Renal cortical epithelial cell (primary cell): Measurements from ENCODE around the gene RASAL2. TPM values are rescaled to one million over a fixed set of nuclear protein-coding genes. Genes with fewer than 3 reads are reported as not detected.
"Not testable (repeated sequence)": the region's sequence is repeated elsewhere in the genome, so short reads cannot be mapped to it uniquely, and the experiment has no call there.

Experiments
- DNase-seq: peaks from one replicate; pipeline ENCODE4 v3.0.0-alpha.2; 2011; ENCODE audit warnings: low read depth
- total RNA-seq: library from RNA; depleted of rRNA; stranded (reverse); fragments of >200 nt; gene quantifications from 2 replicates; pipeline ENCODE4 v1.2.3, GENCODE V29; 2014

The RASAL2 gene
- total RNA-seq, 1 donor from 2014 or later: 28.6 TPM

- no peak for DNase-seq
Observed at GRCh38 chr1:178232949-178233348, 139.0 kb downstream of the RASAL2 start.

- DNase-seq: no peak
Observed at GRCh38 chr1:178237121-178237520, 143.2 kb downstream of the RASAL2 start.

DNA sequence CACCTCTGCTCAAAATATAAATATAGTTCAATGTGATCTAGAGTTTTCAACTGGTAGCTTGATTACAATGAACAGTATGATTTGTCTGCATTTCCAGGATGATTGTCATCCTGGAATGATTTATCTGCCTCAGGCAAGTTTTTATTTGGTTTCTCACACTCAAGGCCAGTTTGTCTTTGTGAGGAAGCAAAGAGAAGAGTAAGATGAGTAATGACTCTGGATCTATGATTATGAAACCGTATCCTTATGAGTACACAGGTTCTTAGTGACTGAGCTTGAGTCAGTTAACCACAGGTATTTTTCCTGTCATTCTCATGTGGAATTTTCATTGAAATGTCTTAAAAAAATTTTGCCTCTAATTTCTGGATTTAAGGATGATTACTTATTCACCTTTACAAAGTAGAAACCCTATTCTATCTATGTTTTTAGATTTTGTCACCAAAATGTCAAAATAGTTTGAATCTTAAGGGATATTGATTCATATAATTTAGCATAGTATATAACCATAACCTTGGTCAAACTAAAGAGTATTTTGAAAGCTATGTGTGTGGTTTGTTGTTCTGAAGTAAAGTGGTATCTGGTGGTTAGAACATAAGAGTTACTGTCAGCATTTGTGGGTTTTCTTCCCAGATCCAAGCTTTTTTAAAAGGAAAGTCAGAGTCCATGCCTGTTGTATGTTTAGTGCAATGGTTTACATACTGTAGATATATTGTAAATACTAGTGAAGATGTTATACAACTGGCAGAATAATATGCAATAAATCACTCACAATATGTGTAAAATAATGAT lies 145.0 kb downstream of the RASAL2 start:
- DNase-seq: peak; percentile 100

DNA sequence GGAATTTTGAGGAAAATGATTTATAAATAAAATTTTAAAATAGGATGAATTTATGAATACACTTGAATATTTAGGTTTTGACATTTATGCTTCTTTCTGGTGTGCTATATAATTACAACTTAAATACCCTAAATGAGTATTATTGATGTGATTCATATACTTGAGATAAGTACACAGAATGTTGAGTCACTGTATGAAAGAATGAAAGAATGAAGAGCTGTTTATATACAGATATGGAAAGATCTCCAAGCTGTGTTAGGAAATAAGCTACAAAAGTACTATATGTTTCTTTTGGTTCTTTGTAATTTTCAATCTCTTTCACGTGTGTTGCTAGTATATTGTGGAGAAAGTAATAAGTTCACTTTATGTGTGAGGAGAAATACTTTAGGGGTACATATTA lies 147.2 kb downstream of the RASAL2 start:
- DNase-seq: peak; percentile 49

- DNase-seq: no peak
Observed at GRCh38 chr1:178241837-178242236, 147.9 kb downstream of the RASAL2 start.

DNA sequence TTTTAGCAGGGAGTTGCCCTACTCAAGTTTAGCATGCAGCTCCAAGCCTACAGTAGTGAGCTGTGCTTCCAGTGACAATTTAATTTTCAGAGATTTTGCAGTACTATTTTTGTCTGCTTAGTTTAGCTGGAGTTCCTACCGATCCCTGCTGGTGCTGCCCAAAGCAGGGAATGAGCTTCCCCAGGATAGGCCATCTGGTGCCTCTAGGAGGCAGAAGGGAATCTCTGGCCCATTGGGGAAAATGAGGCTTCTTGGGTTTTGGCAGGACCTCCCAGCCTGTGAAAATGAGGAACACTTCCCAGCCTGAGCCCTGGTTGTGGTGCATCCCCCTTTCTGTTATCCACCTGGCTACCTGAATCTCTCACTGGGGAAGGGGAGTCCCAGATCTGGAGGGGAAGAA lies 149.2 kb downstream of the RASAL2 start:
- DNase-seq: no peak

DNA sequence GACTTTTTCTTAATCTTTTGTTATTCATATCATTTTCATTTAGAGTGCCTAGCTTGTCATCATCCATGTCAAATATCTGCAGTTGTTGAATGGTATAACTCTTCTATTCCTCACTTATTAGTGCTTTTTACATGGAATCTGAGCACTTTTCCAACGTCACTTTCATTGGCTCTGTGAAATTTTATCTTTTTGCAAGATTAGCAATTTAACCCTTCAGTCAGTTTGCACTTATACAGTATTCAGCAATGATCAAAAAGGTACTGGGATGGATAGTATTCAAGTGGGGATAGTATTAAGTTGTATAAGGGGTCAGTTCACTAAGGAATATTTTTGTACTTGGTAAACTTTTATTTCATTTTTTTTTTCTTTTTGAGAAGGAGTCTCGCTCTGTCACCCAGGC lies 150.0 kb downstream of the RASAL2 start:
- DNase-seq: no peak

DNA sequence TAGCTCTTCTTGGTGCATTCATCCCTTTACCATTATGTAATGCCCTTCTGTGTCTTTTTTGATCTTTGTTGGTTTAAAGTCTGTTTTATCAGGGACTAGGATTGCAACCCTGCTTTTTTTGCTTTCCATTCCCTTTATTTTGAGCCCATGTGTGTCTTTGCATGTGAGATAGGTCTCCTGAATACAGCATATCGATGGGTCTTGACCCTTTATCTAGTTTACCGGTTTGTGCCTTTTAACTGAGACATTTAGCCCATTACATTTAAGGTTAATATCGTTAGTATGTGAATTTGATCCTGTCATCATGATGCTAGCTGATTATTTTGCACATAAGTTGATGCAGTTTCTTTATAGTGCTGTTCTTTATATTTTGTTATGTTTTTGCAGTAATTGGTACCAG lies 154.4 kb downstream of the RASAL2 start:
- DNase-seq: not testable (repeated sequence)

GRCh38 chr1:178253581-178253980 lies 159.7 kb downstream of the RASAL2 start:
- DNase-seq: not testable (repeated sequence)

GRCh38 chr1:178254433-178254832 lies 160.5 kb downstream of the RASAL2 start:
- no peak for DNase-seq

GRCh38 chr1:178258536-178258935 lies 164.6 kb downstream of the RASAL2 start:
- no peak for DNase-seq

DNA sequence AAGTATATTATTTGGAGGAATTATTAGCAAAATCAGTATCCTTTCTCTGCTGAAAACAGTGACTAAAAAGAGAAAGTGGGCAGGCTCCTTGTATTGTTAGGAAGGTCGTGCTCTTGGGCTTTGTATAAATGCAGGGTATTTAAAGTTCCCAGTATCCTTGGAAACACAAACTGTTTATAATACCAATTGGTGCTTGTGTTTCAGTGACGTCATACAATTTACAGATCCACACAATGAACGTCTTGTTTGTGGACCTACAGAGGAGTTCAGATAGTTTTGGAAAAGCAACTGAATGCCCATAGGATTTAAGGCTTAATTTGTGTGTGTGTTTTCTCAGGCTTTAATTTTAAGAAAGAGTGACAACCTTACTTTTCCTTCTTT lies 168.2 kb downstream of the RASAL2 start:
- peak; percentile 65 for DNase-seq

DNA sequence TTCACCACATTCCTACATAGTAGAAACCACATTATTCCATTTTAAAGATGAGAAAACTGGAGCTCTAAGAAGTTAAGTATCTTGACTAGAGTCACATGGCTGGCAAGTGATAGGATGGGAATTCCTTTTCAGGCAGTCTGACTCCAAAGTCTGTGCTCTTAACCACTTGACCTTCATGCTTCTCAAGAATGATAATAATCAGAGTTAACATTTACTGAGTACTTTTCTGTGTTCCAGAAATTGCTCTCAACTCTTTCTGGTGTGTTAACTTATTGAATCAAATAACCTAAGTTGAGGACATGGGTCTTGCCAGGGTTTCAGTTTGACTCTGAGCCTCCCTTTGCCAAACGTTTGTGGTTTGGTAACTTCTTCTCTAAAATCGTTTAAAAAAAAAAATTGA lies 169.4 kb downstream of the RASAL2 start:
- no peak for DNase-seq

- no peak for DNase-seq
Observed at GRCh38 chr1:178266113-178266512, 172.2 kb downstream of the RASAL2 start.

GRCh38 chr1:178266619-178267066 lies 172.7 kb downstream of the RASAL2 start:
- no peak for DNase-seq

GRCh38 chr1:178267646-178268094 lies 173.8 kb downstream of the RASAL2 start:
- peak; percentile 91 for DNase-seq

DNA sequence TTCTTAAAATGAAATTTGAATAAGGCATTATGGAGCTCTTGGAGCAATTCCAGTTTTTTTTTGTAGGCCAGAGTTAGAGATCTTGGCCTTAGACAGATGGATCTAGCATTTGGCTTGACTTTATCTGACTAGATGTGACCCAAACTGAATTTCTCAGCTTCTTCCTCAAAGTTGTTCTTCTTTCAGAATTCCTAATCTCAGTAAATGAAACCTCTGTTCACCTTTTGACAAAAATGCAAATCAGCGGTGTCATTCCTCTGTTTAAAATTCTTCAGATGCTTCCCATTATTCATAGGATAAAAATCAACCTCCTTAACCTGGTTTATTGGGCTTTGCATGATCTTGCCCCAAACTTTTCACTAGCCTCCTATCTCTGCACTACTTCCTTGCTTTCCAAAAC lies 177.6 kb downstream of the RASAL2 start:
- peak; percentile 41 for DNase-seq

DNA sequence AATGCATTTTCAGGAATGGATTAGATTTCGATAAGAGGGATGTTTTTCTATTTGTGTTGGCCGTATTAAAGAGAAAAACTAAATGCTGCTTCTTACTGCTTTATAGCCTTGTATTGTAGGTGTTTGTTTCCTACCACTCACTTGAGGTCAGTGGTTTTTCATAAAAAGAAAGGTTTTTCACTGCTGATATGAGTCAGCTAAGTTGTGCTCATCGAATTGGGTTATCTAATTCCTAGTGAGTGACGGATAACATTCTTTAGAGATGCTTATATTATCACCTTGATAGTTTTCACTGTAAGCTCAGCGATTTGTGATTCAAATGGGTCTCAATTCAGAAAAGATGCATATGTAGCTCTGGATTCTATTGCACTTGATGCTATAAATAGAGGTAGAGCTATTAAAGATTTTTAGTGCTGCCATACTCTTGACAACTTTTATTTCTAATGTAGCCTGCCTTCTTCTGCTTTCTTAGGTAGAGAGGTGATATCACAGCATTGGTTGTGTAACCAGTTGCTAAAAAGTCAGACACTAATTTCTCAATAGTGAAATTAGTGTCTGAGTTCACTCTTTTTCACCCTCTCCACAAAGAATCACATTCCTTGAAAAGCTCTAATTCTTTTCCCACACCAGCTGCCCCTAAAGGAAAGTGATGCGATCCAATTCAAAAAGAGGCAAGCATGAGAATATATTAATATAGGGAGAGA lies 180.0 kb downstream of the RASAL2 start:
- DNase-seq: peak; percentile 75

GRCh38 chr1:178275049-178275448 lies 181.1 kb downstream of the RASAL2 start:
- no peak for DNase-seq

DNA sequence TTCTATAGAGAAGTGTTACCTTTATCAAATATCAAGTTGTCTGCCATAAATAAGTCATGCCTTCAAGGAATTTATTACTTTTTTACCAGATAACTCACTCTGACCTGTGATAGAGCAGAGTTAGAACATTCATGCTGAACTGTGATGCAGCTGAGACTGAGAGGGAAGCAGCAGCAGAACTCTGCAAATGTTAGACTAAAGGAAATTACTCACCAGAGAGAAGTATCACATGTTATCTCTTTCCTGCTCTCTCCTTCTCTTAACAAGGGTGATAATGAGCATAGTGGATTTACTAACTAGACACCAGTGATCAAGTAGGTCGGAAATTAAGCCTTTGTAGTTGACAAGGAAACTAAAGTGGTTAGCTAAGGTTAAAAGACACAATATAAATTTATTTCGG lies 181.6 kb downstream of the RASAL2 start:
- DNase-seq: no peak

- no peak for DNase-seq
Observed at GRCh38 chr1:178277793-178278530, 184.1 kb downstream of the RASAL2 start.

DNA sequence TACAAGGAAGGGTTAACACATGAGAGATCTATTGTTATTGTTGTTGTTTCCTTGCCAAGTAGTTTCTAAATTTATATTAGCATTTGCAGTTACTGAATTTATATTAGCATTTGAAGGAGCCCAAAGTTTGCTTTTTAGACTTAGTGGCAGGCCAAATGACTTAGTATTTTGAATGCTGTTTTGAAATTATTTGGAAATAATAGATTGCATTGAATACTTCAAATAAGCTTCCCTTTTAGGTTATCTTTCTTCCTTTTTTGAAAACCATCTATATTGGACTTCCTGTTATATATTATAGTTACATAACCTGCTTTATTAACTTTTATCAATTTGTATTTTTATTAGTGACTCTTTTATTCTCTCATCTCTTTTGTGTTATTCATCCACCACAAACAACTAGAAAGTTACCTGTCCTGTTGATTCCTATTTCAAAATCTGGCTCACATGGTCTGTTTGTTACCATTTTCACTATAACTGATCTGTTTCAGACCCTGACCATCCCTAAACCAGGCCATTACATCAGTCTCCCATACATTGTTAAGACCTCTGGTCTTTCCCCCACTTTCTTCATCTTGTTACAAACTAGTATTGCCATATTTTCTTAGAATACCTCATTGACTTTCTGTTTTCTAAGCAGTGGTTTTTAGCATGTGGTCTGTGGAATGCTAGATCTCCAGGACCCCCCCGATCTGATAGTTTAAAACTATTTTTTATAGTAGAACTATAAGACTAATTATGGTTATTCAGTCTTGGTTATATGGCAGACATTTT lies 185.2 kb downstream of the RASAL2 start:
- DNase-seq: no peak
